K562 (cell line): ENCODE measurements around the gene ZNF814. TPM values are rescaled to one million over a fixed set of nuclear protein-coding genes. Genes with fewer than 3 reads are reported as not detected.

Experiments used
- ATAC-seq: fragments of 200-7000 bp; cut with Tn5 transposase; 3 replicates; pipeline ENCODE4 v1.9.1; 2020; ENCODE audit warnings: moderate library complexity
- BruUV-seq: library from RNA; stranded (reverse); fragments of 400-500 nt; replicated peaks from 2 replicates; lab custom pipeline; 2021; lab: Mats Ljungman, UMichigan
- CTCF ChIA-PET: fragments of 300-600 bp; formaldehyde crosslinking; extraction: SDS; loops from one replicate; lab custom pipeline; 2021; ENCODE audit warnings: low intra/inter-chr PET ratio; lab: Yijun Ruan, JAX
- POLR2A ChIA-PET: fragments of 300-600, 350-650 bp; sonication (Branson Sonifier 250); formaldehyde crosslinking; extraction: SDS; loops from one replicate; lab custom pipeline; 2021; ENCODE audit warnings: antibody characterized with exemption, inconsistent platforms; lab: Yijun Ruan, JAX
- DNase-seq, 4 experiments: peaks; one replicate each; pipeline versions ENCODE4 v3.0.0 to v3.0.0-alpha.2; 2011 to 2018; ENCODE audit warnings: low spot score in 3 of 4, mixed read lengths in 3 of 4; ENCODE audit errors: extremely low read depth in 1 of 4
- FAIRE-seq: peaks from 2 replicates; lab custom pipeline; 2011; peaks lifted over from hg19 to GRCh38; lab: Jason Lieb, UNC
- H2AFZ ChIP-seq: 2 replicates; pipeline ENCODE4 v1.6.0; 2011; ENCODE audit warnings: low read depth, low read length, control low read depth, inconsistent platforms
- H3K27ac ChIP-seq: fragments of 200-600 bp; 3 replicates; pipeline ENCODE4 v1.8.0; 2011; ENCODE audit warnings: low read depth, mild to moderate bottlenecking, control low read depth, inconsistent platforms, low read length, moderate library complexity, mixed read lengths; ENCODE audit errors: extremely low read depth
- H3K27me3 ChIP-seq, 2 experiments: fragments of 300-600 bp in 1 of 2; 2 replicates in 1 of 2; 3 replicates in 1 of 2; pipeline versions ENCODE4 v1.6.0 to v1.8.0; 2011; ENCODE audit warnings: inconsistent platforms in 2 of 2, low read length in 2 of 2, mild to moderate bottlenecking in 1 of 2, mixed read lengths in 1 of 2, moderate library complexity in 1 of 2; ENCODE audit not compliant: control insufficient read depth in 2 of 2, insufficient read depth in 2 of 2
- H3K36me3 ChIP-seq: fragments of 300-600 bp; 3 replicates; pipeline ENCODE4 v1.8.0; 2011; ENCODE audit warnings: mild to moderate bottlenecking, low read length, inconsistent platforms; ENCODE audit not compliant: control insufficient read depth, insufficient read depth
- H3K4me1 ChIP-seq, 2 experiments: fragments of 200-600 bp in 1 of 2; replicated peaks in 1 of 2; 2 replicates in 1 of 2; 3 replicates in 1 of 2; pipeline versions ENCODE4 v1.5.1 to v1.8.0; 2011; ENCODE audit warnings: inconsistent platforms in 2 of 2, low read length in 2 of 2, mild to moderate bottlenecking in 1 of 2, mixed read lengths in 1 of 2, moderate library complexity in 1 of 2; ENCODE audit not compliant: control insufficient read depth in 2 of 2, insufficient read depth in 2 of 2
- H3K4me2 ChIP-seq: 2 replicates; pipeline ENCODE4 v1.6.1; 2011; ENCODE audit warnings: low read length, control low read depth, inconsistent platforms, mixed read lengths; ENCODE audit not compliant: insufficient read depth
- H3K4me3 ChIP-seq: fragments of 200-600 bp; sonication (generic), shearing (Covaris generic); 2 replicates; pipeline ENCODE4 v1.5.1; 2016; ENCODE audit warnings: control low read depth, inconsistent platforms
- H3K79me2 ChIP-seq: fragments of 200-600 bp; 3 replicates; pipeline ENCODE4 v1.8.0; 2011; ENCODE audit warnings: low read length, inconsistent platforms; ENCODE audit not compliant: control insufficient read depth, insufficient read depth
- H3K9ac ChIP-seq, 2 experiments: 2 replicates each; pipeline versions ENCODE4 v1.6.0 to v1.6.1; 2011; ENCODE audit warnings: low read depth in 2 of 2, low read length in 2 of 2, control low read depth in 1 of 2, inconsistent platforms in 1 of 2, mild to moderate bottlenecking in 1 of 2, mixed read lengths in 1 of 2; ENCODE audit not compliant: insufficient read depth in 1 of 2
- H3K9me1 ChIP-seq: one replicate; pipeline ENCODE4 v1.6.0; 2011; ENCODE audit warnings: inconsistent platforms, mild to moderate bottlenecking, low read length, moderate library complexity; ENCODE audit not compliant: control insufficient read depth, insufficient read depth
- H3K9me3 ChIP-seq: replicated peaks from 2 replicates; pipeline ENCODE4 v1.5.1; 2011; ENCODE audit warnings: low read depth, low read length, inconsistent platforms; ENCODE audit not compliant: control insufficient read depth, insufficient read depth
- H4K20me1 ChIP-seq: replicated peaks from 2 replicates; pipeline ENCODE4 v1.6.1; 2011; ENCODE audit warnings: low read length, inconsistent platforms, mixed read lengths; ENCODE audit not compliant: control insufficient read depth, insufficient read depth
- EZH2 ChIP-seq: IDR thresholded peaks from 2 replicates; pipeline ENCODE4 v1.6.1; 2012; ENCODE audit warnings: low read depth, mild to moderate bottlenecking, inconsistent platforms, low read length, borderline replicate concordance
- GMEB1 ChIP-seq: fragments of 250-450 bp; sonication (Bioruptor Pico); IDR thresholded peaks from 2 replicates; pipeline ENCODE4 v1.4.0; 2020; ENCODE audit warnings: mild to moderate bottlenecking
- MXI1 ChIP-seq: IDR thresholded peaks from 2 replicates; pipeline ENCODE4 v1.6.1; 2011; ENCODE audit warnings: low read depth, mild to moderate bottlenecking, improper control_type of control experiment, low read length
- MYNN ChIP-seq, 2 experiments: sonication (generic); formaldehyde crosslinking in 1 of 2; IDR thresholded peaks; 2 replicates each; pipeline versions ENCODE4 v1.5.0 to v1.6.1; 2016 to 2020; ENCODE audit warnings: antibody characterized with exemption in 1 of 2, missing genetic modification reagents in 1 of 2
- POLR2AphosphoS5 ChIP-seq: IDR thresholded peaks from 2 replicates; pipeline ENCODE4 v1.6.1; 2011; ENCODE audit warnings: mild to moderate bottlenecking, low read depth, low read length, moderate library complexity; ENCODE audit not compliant: control insufficient read depth, insufficient read depth
- POU5F1 ChIP-seq: fragments of 150-350 bp; IDR thresholded peaks from 2 replicates; pipeline ENCODE4 v1.6.1; 2014; ENCODE audit warnings: borderline replicate concordance, low read length, low read depth, mild to moderate bottlenecking; ENCODE audit not compliant: partially characterized antibody
- TCF15 ChIP-seq: fragments of 250-450 bp; sonication (Bioruptor Pico); IDR thresholded peaks from 2 replicates; pipeline ENCODE4 v1.8.0; 2022; ENCODE audit warnings: moderate library complexity, mild to moderate bottlenecking, inconsistent platforms
- TEAD4 ChIP-seq, 2 experiments: sonication (generic) in 1 of 2; formaldehyde crosslinking in 1 of 2; IDR thresholded peaks; 2 replicates each; pipeline versions ENCODE4 v1.6.1 to v1.8.0; 2012 to 2022; ENCODE audit warnings: borderline replicate concordance in 1 of 2, inconsistent platforms in 1 of 2, low read length in 1 of 2, mild to moderate bottlenecking in 1 of 2, missing genetic modification reagents in 1 of 2
- YY1 ChIP-seq, 3 experiments: IDR thresholded peaks; 2 replicates each; pipeline ENCODE4 v1.6.1; 2011; ENCODE audit warnings: low read length in 2 of 3, mild to moderate bottlenecking in 2 of 3, moderate library complexity in 2 of 3, borderline replicate concordance in 1 of 3, control low read depth in 1 of 3, low read depth in 1 of 3; ENCODE audit not compliant: insufficient read depth in 3 of 3, insufficient replicate concordance in 2 of 3, control insufficient read depth in 1 of 3, insufficient read length in 1 of 3; ENCODE audit errors: extremely low read depth in 1 of 3
- ZNF12 ChIP-seq: sonication (generic); formaldehyde crosslinking; IDR thresholded peaks from 2 replicates; pipeline ENCODE4 v1.4.0; 2020; ENCODE audit warnings: mild to moderate bottlenecking, missing genetic modification reagents
- ZNF324 ChIP-seq: fragments of 250-450 bp; sonication (Bioruptor Pico); IDR thresholded peaks from 2 replicates; pipeline ENCODE4 v1.4.0; 2020; ENCODE audit warnings: mild to moderate bottlenecking
- WGBS: fragments of 100-300 bp; shearing (Covaris generic); methylation state at CpG from one replicate; pipeline ENCODE4 v1.1.6; 2016; ENCODE audit warnings: low coverage, mixed read lengths; ENCODE audit not compliant: insufficient coverage; ENCODE audit errors: missing lambda C conversion rate; 5-methylcytosine and 5-hydroxymethylcytosine counted together
- in situ Hi-C: fragments of 300-500 bp; cut with MboI; formaldehyde crosslinking; loops from 4 replicates; pipeline ENCODE4 v1.15.0; 2018; ENCODE audit warnings: inconsistent platforms, mixed read lengths
- intact Hi-C: fragments of 100-400 bp; cut with micrococcal nuclease; formaldehyde crosslinking; loops from 2 replicates; pipeline ENCODE4 v1.14.2; 2022
- polyA plus RNA-seq, 8 experiments: library from polyadenylated mRNA; depleted of rRNA in 4 of 8; stranded (reverse) in 5 of 8; unstranded in 3 of 8; fragments of >200 nt; fragmentation: Nextera tagmentation in 2 of 8; fragmentation: Illumina TruSeq in 1 of 8; extraction: Ambion mirVana in 2 of 8; extraction: Trizol in 1 of 8; gene quantifications; 2 replicates each; pipeline versions ENCODE4 v1.2.1 to v1.2.3, GENCODE V29; 2011 to 2014; ENCODE audit warnings: inconsistent platforms in 1 of 8, missing spikeins in 1 of 8
- total RNA-seq, 7 experiments: library from RNA; depleted of rRNA in 6 of 7; stranded (reverse); fragments of >200 nt in 6 of 7; fragmentation: Illumina TruSeq in 2 of 7; extraction: Trizol in 2 of 7; gene quantifications; 2 replicates each; pipeline versions ENCODE4 v1.2.1 to v1.2.3, GENCODE V29; 2011 to 2021; ENCODE audit warnings: low replicate concordance in 1 of 7

The ZNF814 gene
- total and polyA plus RNA-seq, 9 of the 15 experiments (the other 6 are each of a cell fraction or from before 2014, with no cell fraction given) = 0.42 to 3.5 (median 1.9) TPM

DNA sequence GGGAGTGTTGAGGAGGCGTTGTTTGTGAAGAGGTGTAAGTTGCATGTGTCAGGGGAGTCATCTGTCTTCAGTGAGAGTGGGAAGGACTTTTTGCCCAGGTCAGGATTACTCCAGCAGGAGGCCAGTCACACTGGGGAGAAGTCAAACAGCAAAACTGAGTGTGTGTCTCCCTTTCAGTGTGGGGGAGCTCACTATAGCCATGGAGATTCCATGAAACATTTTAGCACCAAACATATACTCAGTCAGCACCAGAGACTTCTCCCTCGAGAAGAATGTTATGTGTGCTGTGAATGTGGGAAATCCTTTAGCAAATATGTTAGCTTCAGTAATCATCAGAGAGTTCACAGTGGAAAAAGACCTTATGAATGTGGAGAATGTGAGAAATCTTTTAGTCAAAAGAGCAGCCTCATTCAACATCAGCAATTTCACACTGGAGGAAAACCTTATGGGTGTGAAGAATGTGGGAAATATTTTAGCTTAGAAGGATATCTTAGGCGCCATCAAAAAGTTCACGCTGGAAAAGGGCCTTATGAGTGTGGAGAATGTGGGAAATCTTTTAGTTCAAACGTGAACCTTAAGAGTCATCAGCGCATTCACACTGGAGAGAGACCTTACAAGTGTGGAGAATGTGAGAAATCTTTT, 47.6 kb downstream of the ZNF814 start:
- DNase-seq (no peak), FAIRE-seq (no peak), ATAC-seq (no peak)
- H3K27ac ChIP-seq = no peak overlapping the region
- 85% methylated on average over 6 of the region's 6 CpGs for WGBS
- intact Hi-C loops (no loop called here), in situ Hi-C loops (no loop called here)
- no peak overlapping the region for H3K4me2 ChIP-seq
- H3K27me3 ChIP-seq = no peaks in the 10 kb centered on the region
- H3K36me3 ChIP-seq = peaks cover 70% of the 10 kb centered on the region; the same call in 2 of the 3 replicates
- 0 out of 2 replicates have a peak, but pooled peaks cover 2% of the 10 kb centered on the region for H4K20me1 ChIP-seq
- no peak overlapping the region for H3K9ac ChIP-seq
- ChIA-PET CTCF (no interaction called here), POLR2A (no interaction called here)
- no peaks in the 10 kb centered on the region for H3K9me3 ChIP-seq
- BruUV-seq = no TSS peak
- H3K79me2 ChIP-seq = peaks cover 36% of the 10 kb centered on the region
- H3K9me1 ChIP-seq = no peaks in the 10 kb centered on the region
- H3K4me1 ChIP-seq = no peaks in the 10 kb centered on the region
- no peak overlapping the region for H2AFZ ChIP-seq
- no peak overlapping the region for H3K4me3 ChIP-seq
- TF ChIP-seq EZH2 (no peak), MYNN (IDR thresholded peaks at IDR 0.05) (no peak), MYNN (CRISPR knock-in tag; IDR thresholded peaks at IDR 0.05) (no peak), ZNF324 (no peak), TCF15 (CRISPR knock-in tag) (no peak), POLR2AphosphoS5 (no peak), GMEB1 (CRISPR knock-in tag) (no peak), MXI1 (no peak), POU5F1 (no peak), TEAD4 (IDR thresholded peaks at IDR 0.05; ENCODE audit: low read length) (no peak), TEAD4 (CRISPR knock-in tag; IDR thresholded peaks at IDR 0.05; ENCODE audit: borderline replicate concordance) (no peak), ZNF12 (no peak), YY1 (IDR thresholded peaks at IDR 0.05; ENCODE audit: borderline replicate concordance in 1 of 3, control insufficient read depth in 1 of 3, extremely low read depth in 1 of 3, insufficient read depth in 3 of 3, insufficient read length in 1 of 3, insufficient replicate concordance in 2 of 3, low read depth in 1 of 3, low read length in 2 of 3) (no peak)
